Measurements from ENCODE around the gene SCUBE2.

DNA sequence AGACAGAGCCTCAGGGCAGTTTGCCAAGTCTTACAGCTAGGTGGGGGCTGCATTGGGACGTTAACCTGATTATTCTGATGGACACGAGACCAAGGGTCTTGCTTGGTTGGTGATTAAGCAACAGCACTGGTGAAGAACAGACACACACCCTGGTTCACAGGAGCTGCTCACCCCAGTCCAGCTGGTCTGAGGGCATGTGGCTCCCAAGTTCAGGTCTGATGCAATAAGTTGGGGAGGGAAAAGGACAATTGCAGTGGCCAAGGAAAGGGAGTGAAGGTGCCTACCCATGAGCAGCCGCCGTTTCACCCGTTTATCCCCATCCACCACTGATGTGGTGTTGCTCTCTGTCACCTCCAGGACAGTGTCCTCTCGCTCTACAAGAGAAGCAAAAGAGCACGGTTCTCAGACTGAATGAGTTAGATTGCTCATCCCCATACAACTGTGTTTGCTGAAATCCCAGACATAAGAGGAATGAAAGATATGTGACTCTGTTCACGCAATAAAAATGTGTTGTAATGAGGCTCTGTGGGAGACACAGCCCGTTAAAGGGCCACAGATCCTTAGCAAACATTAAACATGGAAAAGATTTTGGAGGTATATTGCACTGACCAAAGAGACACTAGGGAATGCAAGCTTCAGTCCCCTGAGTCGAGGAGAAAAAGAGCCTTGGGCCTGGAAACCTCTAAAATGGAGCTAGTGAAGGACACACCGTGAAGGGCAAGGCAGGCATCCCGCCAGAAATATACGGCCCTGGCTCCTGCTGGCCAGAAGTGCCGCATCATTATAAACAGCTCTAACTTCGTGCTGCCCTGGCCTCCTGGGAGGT lies 25.6 kb downstream of the SCUBE2 start:
- TF ChIP-seq POLR2A (IDR thresholded peaks at IDR 0.05; ENCODE audit: low read depth, low read length) (no peak), POLR2AphosphoS5 (IDR thresholded peaks at IDR 0.05; ENCODE audit: low read depth, low read length) (no peak), POU2F2 (IDR thresholded peaks at IDR 0.05; ENCODE audit: low read depth, low read length) (no peak), SPI1 (IDR thresholded peaks at IDR 0.05; ENCODE audit: low read depth, low read length) (no peak), TAF1 (IDR thresholded peaks at IDR 0.05; ENCODE audit: low read depth, low read length) (no peak), PAX5 (IDR thresholded peaks at IDR 0.05; ENCODE audit: insufficient read depth, low read length, severe bottlenecking) (no peak)

Data from GM12891 (cell line).